HG02884 (cell line): ENCODE results near the gene C12orf76.
A peak's percentile ranks its signal among the peaks of the same experiment; 100 is the strongest.
"Not testable (repeated sequence)": the region's sequence is repeated elsewhere in the genome, so short reads cannot be mapped to it uniquely, and the experiment has no call there.

Source experiments
- ATAC-seq: cut with Tn5 transposase; IDR thresholded peaks from one replicate; pipeline ENCODE4 v1.9.1; 2021; ENCODE audit warnings: mild to moderate bottlenecking, moderate library complexity; ENCODE audit not compliant: unreplicated experiment

The C12orf76 gene

GRCh38 chr12:110023059-110023980 is 25.0 kb downstream of the C12orf76 start:
- ATAC-seq = no peak

DNA sequence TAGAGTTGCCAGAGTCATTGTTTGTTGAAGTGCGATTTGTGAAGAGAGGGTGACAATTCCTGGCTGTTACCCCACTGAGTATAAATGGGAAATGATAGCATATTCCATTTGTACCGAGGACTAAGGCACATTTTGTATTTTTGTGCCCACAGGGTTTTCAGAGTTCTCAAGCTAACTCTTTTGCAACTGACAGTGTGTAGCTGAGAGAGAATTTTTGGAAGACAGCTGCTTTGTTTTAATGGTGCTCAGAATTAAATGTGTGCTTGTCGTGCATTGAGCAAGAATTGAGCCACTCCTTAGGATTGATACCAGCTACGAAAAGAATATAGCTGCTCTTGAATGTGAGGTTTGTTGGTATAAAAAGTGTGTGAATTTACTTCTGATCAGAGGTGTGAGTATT is 27.4 kb downstream of the C12orf76 start:
- no peak for ATAC-seq

DNA sequence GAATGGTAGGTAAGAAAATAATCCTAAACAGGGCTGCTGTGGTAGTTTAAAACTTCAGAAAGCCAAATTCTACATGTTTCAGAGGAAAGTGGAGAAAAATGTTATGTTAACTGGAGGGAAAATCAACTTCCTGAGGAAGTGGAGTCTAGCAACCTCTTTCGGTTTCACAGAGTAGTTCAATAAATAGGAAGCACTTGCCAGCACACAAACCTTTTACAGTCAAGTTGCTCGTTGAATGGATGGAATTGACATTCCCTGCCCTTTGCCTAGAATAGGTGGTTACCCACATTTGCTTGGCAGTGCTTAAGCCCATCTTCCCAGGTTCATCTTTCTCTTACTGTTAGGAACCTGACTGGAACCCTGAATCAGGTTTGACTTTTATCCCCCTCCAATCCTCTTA is 33.2 kb downstream of the C12orf76 start:
- ATAC-seq = no peak

DNA sequence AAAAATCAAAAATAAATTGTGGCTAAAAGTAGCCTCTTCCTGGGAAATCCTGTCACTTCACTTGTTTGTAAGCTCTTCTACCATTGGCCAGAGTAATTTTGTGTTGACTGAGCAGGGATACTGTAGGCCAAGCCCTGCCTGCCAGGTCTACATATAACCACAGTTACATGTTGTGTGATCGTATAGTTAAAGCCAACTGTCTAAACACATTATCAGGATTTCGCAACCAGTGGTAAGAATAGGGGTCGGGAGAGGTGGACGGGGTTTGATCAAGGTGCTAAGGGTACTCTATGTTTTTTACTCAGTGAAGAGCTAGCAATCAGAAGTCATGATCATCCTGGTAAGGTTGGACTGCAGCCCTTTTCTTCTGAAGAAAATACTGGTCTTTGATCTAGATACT is 35.7 kb downstream of the C12orf76 start:
- ATAC-seq = no peak

GRCh38 chr12:110012137-110012536 is 36.2 kb downstream of the C12orf76 start:
- ATAC-seq = peak; percentile 67

GRCh38 chr12:110010853-110011723 is 37.2 kb downstream of the C12orf76 start:
- ATAC-seq = no peak

- ATAC-seq = not testable (repeated sequence)
Measured at GRCh38 chr12:110008681-110009398, 39.5 kb downstream of the C12orf76 start.

GRCh38 chr12:110007881-110008280 is 40.4 kb downstream of the C12orf76 start:
- ATAC-seq = no peak

DNA sequence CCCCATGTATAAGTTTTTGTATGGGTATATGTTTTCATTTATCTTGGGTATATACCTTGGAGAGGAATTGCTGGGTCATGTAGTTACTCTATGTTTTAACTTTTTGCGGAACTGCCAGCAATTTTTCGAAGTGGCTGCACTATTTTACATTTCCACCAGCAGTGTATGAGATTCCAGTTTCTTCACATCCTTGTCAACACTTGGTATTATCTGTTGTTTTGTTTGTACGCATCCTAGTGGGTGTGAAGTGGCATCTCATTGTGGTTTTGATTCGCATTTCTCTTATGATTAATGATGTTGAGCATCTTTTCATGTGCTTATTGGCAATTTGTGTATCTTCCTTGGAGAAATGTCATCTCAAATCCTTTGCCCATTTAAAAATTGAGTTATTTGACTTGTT is 42.2 kb downstream of the C12orf76 start:
- no peak for ATAC-seq

DNA sequence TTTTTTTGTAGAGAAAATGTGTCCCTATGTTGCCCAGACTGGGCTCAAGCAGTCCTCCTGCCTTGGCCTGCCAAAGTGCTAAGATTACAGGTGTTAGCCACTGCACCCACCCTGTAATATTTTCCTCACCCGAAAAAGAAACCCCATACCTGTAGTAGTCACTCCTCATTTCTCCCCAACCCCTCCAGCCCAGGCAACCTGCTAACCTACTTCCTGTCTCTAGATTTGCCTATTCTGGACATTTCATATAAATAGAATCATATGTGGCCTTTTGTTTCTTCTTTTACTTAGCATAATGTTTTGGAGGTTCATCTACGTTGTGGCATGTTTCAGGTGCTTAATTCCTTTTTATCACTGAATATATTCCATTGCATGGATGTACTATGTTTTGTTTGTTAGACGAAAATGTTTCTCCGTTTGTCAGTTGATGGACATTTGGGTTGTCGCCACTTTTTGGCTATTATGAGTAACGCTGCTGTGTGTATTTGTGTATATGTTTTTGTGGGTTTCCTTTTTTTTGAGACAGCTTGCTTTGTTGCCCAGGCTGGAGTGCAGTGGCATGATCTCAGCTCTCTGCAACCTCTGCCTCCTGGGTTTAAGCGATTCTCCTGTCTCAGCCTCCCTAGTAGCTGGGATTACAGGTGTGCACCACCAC is 42.9 kb downstream of the C12orf76 start:
- peak; percentile 61 for ATAC-seq

- ATAC-seq = peak; percentile 64
Measured at GRCh38 chr12:110004598-110004997, 43.7 kb downstream of the C12orf76 start.

DNA sequence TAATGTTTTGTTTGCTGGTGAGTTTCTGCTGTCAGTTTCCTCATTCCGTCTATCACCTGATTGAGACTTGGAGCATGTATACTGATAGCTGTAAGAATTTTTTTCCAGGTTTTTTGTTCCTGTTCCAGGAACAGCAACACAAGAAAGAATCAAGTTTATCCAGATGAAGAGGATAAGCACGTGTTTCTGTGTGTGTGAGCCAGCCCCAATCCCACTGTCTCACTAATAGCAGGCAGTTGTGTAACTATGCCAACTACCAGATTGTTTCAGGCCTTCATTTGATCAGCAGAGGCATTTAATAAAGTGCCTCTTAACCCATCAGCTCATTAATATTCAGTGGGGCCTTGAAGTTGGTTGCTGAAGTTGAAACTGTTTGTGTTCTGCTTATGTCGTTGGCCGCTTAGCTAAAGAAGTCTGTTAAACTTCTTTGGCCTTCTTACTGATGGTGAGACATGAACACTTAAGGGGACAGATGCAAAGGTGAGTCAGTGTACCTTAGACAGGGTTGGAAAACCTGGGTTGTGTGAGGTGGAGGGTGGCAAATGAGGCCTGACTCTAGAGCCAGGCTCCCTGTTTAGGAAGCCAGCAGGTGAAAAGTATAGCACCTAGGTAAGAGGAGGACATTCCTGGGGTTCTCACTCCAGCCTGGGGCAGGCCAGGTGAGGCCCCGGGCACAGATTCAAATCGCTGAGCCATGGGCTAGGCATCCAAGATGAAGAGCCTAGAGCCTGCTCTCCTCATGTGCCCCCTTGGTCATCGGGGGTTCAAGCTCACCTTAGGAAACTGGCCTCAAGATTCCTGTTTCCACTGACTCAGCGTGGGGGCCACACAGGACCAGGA is 45.4 kb downstream of the C12orf76 start:
- no peak for ATAC-seq

- ATAC-seq = no peak
Measured at GRCh38 chr12:110001596-110001995, 46.7 kb downstream of the C12orf76 start.

GRCh38 chr12:109999983-110000505 is 48.3 kb downstream of the C12orf76 start:
- no peak for ATAC-seq

GRCh38 chr12:109999649-109999971 is 48.7 kb downstream of the C12orf76 start:
- ATAC-seq = no peak

DNA sequence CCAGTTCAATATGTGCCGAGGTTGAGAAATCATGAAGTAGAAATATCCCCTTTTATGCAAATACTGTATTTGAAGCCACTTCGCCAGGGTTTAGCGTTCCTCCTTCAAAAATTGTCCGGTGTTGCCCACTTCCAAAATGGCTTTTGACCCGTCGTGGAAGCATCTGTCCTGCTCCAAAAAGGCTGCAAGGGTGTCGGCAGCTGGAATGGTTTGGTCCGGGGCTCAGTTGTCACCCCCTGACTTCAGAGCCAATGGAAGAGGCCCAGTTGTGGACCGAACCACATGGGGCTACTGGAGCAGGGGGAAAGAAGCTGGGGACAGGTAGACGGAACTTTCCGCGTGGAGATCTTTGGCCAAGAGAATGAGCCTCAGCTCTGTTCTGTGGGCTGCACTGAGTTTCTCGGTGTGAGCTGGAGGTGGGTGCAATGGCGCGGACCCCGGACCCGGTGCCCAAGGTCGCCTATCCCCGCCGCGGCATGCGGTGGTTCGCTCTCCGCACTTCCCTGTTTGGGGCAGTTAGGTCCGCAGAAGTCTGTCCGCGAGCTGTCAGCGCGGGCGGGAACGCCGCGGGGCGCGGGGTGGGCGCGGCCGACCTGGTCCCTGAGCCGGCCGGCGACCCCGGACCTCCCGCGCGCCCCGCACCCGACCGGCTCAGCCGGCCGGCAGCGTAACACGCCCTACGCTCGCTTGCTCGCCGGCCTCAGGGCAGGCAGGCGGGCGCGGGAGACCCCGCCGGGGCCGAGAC is 49.2 kb downstream of the C12orf76 start, which contains the start of gene ANKRD13A:
Gene ANKRD13A (plus strand): TSS at position 527 of the 745 bp plus-strand sequence. CDS start 259 bp downstream, outside the sequence.
- peak; percentile 40 for ATAC-seq

GRCh38 chr12:109998241-109998903 is 50.0 kb downstream of the C12orf76 start:
- ATAC-seq = no peak

DNA sequence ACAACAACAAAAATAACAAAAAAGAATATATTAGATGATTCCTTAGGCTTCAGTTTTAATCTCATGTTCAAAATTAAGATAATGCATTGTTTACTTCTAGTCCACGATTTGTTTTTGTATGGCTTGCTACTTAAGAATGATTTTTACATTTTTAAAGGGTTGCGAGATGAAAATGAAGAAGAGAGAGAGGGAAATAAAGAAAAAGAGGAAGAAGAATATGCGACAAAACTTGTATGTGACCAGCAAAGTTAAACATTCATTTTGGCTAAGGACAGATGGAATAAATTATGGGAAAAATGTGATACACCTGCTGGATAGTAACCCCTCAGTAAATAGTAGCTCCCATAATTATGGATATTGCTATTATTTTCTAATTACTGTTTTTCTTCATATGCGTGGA is 50.9 kb downstream of the C12orf76 start:
- ATAC-seq = no peak
